HepG2 (cell line): ENCODE data around the gene PDE2A. TPM values are rescaled to one million over a fixed set of nuclear protein-coding genes. Genes with fewer than 3 reads are reported as not detected.

ENCODE experiments used
- ELK4 ChIP-seq: sonication (generic); formaldehyde crosslinking; IDR thresholded peaks from 2 replicates; pipeline ENCODE4 v1.9.0; 2021; ENCODE audit warnings: missing genetic modification reagents, borderline replicate concordance
- GFI1 ChIP-seq: sonication (generic); formaldehyde crosslinking; IDR thresholded peaks from 2 replicates; pipeline ENCODE4 v1.5.0; 2020; ENCODE audit warnings: missing genetic modification reagents, mild to moderate bottlenecking, borderline replicate concordance
- MBNL3 ChIP-seq: fragments of 250-450 bp; sonication (Bioruptor Pico); conservative IDR thresholded peaks from 2 replicates; pipeline ENCODE4 v1.8.0; 2022; ENCODE audit warnings: mild to moderate bottlenecking, inconsistent platforms
- MLX ChIP-seq: IDR thresholded peaks from 2 replicates; pipeline ENCODE4 v1.6.1; 2016
- PPARG ChIP-seq: conservative IDR thresholded peaks from 2 replicates; pipeline ENCODE4 v1.6.1; 2016; ENCODE audit warnings: missing biosample characterization, missing genetic modification reagents
- RORA ChIP-seq: sonication (generic); formaldehyde crosslinking; IDR thresholded peaks from 2 replicates; pipeline ENCODE4 v1.5.0; 2020; ENCODE audit warnings: mild to moderate bottlenecking, missing genetic modification reagents, moderate library complexity
- SAP130 ChIP-seq: IDR thresholded peaks from 2 replicates; pipeline ENCODE4 v1.6.1; 2016; ENCODE audit warnings: low read depth
- SUZ12 ChIP-seq: fragments of 150-350 bp; IDR thresholded peaks from 2 replicates; pipeline ENCODE4 v1.6.1; 2014; ENCODE audit warnings: low read depth, low read length
- ZBTB44 ChIP-seq: sonication (generic); formaldehyde crosslinking; IDR thresholded peaks from 2 replicates; pipeline ENCODE4 v1.4.0; 2020; ENCODE audit warnings: missing genetic modification reagents
- ZBTB7B ChIP-seq: sonication (generic); formaldehyde crosslinking; IDR thresholded peaks from 2 replicates; pipeline ENCODE4 v1.4.0; 2020; ENCODE audit warnings: missing genetic modification reagents
- ZFP91 ChIP-seq: sonication (generic); formaldehyde crosslinking; IDR thresholded peaks from 2 replicates; pipeline ENCODE4 v1.9.0; 2022; ENCODE audit warnings: missing genetic modification reagents, mild to moderate bottlenecking, borderline replicate concordance
- ZNF362 ChIP-seq: sonication (generic); formaldehyde crosslinking; IDR thresholded peaks from 2 replicates; pipeline ENCODE4 v1.4.0; 2020; ENCODE audit warnings: missing genetic modification reagents, mild to moderate bottlenecking, borderline replicate concordance
- ZNF432 ChIP-seq: sonication (generic); formaldehyde crosslinking; IDR thresholded peaks from 2 replicates; pipeline ENCODE4 v1.5.0; 2020; ENCODE audit warnings: missing genetic modification reagents, mild to moderate bottlenecking, borderline replicate concordance
- ZNF512 ChIP-seq: sonication (generic); formaldehyde crosslinking; IDR thresholded peaks from 2 replicates; pipeline ENCODE4 v1.4.0; 2020; ENCODE audit warnings: mild to moderate bottlenecking, missing genetic modification reagents
- ZNF878 ChIP-seq: sonication (generic); formaldehyde crosslinking; IDR thresholded peaks from 2 replicates; pipeline ENCODE4 v1.8.1; 2023; ENCODE audit warnings: mild to moderate bottlenecking, missing genetic modification reagents, moderate library complexity
- polyA plus RNA-seq, 8 experiments: library from polyadenylated mRNA; depleted of rRNA in 3 of 8; stranded (reverse) in 7 of 8; unstranded in 1 of 8; fragments of >200 nt; fragmentation: Illumina TruSeq in 4 of 8; extraction: Trizol in 4 of 8; gene quantifications; 2 replicates each; pipeline versions ENCODE4 v1.2.1 to v1.2.3, GENCODE V29; 2011 to 2016; ENCODE audit warnings: low read depth in 4 of 8, missing spikeins in 1 of 8, mixed read lengths in 1 of 8; ENCODE audit not compliant: insufficient read depth in 1 of 8
- total RNA-seq, 5 experiments: library from RNA; depleted of rRNA; stranded (reverse); fragments of >200 nt; fragmentation: Illumina TruSeq; extraction: Trizol; gene quantifications; 2 replicates each; pipeline ENCODE4 v1.2.3, GENCODE V29; 2016; ENCODE audit warnings: low read depth in 1 of 5

PDE2A gene
- total and polyA plus RNA-seq, 2 of the 13 experiments (the other 11 are each of a cell fraction or from before 2014, with no cell fraction given), result 3.1 TPM; not detected in 1

- TF ChIP-seq MLX (CRISPR knock-in tag), result peak; percentile 37; the same call in 1 of the 2 replicates
- TF ChIP-seq MBNL3 (CRISPR knock-in tag), result no peak
- no peak for TF ChIP-seq ZNF878
- peak; percentile 61 for TF ChIP-seq SAP130 (CRISPR knock-in tag)
- TF ChIP-seq RORA (CRISPR knock-in tag), result no peak
- TF ChIP-seq ZBTB7B, result no peak
- TF ChIP-seq SUZ12, result no peak
- no peak for TF ChIP-seq ELK4 (CRISPR knock-in tag)
- TF ChIP-seq ZBTB44, result no peak
- TF ChIP-seq ZNF362, result no peak
- no peak for TF ChIP-seq PPARG (CRISPR knock-in tag)
- peak; percentile 53; the same call in 1 of the 2 replicates for TF ChIP-seq ZFP91 (CRISPR knock-in tag)
- no peak for TF ChIP-seq ZNF432 (CRISPR knock-in tag)
- TF ChIP-seq GFI1 (CRISPR knock-in tag), result no peak
- no peak for TF ChIP-seq ZNF512 (CRISPR knock-in tag)
These were observed 48.4 kb downstream of the PDE2A start (continued) for GRCh38 chr11:72625691-72626413.
